ENCODE measurements around the gene MAIP1.

The MAIP1 gene

DNA sequence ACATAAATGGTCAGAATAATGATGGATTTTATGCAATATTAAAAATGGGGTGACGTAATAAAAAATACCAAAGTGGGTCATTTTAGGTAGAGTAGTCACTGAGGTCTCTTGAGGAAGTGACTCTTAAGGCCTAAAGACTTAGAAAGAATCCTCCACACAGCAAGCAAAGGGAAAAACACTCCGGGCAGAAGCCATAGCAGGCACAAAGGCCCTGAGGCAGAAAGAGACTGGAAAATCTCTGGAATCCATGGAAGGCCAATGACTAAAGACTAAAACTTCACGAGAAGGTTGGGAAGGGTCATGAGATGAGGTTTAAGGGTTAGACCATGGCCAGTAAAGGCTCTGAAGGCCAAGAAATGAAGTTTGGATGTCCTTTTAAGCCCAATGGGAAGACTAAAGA is 36.9 kb downstream of the MAIP1 start:
- no peak for DNase-seq

DNA sequence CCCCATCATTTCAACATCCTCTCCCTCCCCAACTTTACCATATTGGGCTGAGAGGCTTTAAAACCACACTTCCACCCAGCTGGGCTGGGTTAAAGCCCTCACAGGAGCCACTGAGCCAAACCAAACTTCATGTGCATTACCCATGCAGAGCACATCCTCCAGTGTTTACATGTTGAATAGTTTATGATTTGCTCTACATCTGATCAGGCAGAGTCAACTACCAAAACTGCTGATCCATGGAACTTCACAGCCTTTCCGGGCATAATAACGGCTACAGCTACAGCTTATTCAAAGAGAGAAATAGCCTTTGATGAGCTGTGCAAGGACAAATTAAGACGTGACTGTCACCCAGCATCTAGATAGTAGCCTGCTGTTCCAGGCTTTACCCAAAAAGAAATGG is 39.0 kb downstream of the MAIP1 start:
- DNase-seq: no peak

DNA sequence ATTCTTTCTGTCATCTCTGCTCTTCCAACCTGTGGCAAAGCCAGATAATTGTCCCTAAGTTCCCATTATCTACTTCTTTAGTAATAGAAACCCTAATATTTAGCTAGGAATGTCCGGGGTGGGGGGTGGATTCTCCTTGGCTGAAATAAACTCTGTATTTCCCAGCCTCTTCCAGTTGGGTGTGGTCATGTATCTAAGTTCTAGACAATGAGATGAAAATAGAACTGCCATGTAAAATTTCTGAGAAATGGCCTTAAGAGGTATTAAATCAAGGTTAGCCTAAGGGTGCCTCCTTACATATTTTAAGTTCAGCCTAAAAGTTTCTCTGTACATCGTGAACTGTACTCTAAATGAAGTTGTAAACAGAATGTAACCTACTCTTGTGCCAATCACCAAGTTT is 39.5 kb downstream of the MAIP1 start:
- DNase-seq: no peak

DNA sequence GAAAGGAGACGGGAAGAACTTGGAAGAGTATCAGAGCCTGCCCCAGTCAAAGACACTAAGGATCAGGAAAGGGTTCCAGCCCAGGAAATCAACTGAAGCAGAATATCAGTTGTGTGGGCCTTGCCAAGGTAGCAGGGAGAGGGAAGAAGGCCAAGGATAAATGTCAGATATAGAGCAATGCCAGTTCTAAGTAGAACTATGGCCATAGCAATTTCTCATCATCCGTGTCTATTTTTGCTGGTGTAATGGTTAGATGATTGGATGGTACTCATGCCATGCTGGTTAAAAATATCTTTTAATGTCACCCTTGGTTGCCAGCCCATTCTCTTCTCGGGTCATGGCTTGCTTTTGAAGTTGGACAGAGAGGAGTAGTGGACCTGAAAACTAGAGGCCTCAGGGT is 41.9 kb downstream of the MAIP1 start:
- DNase-seq: no peak

DNA sequence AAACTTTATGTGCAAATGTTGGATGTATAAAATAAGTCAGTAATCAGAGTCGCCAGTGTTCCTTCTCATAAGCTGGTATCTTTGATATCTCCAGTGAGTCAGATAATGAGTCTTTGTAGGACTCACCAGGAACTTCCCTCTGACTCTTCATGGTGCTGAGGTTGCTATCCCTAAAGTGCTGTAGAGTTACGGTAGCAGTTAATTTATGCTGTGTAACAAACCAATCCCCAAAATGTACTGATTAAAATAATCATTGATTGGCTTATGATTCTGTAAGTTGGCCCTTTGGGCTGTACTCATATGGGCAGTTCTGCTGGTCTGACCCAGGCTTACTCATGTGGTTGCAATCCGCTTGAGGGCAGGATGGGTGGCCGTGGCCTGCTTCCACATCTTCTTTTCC is 43.8 kb downstream of the MAIP1 start:
- DNase-seq: no peak

DNA sequence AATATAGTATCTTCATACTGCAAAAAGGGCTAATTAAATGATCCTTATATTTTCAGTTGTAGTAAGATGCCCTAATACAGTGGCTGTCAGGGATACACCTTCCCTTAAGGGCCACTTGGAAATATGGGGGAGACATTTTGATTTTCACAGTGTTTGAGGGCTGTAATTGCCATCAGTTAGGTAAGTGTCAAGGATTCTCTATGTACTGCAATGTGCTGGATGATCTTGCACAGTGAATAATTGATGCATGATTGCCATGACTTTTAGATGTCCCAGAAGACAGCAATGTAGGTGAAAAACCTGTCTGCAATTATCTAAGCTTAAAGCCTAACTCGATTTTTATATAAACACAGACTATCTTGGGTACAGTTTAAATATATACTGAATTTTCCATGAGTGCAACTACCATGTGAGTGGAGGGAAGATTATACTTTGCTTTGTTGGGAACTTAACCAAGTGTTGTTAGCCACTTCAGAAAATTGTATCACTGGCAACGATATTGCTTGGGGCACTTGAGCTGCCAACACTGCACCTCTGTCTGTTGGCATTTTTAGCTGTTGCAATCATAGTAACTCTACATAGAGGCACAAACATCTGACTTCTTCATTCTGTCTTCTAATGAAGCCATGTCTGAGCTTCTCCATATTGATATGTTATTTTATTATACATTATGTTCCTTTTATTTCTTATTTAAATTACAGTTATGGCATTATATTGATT is 45.2 kb downstream of the MAIP1 start:
- DNase-seq: no peak

DNA sequence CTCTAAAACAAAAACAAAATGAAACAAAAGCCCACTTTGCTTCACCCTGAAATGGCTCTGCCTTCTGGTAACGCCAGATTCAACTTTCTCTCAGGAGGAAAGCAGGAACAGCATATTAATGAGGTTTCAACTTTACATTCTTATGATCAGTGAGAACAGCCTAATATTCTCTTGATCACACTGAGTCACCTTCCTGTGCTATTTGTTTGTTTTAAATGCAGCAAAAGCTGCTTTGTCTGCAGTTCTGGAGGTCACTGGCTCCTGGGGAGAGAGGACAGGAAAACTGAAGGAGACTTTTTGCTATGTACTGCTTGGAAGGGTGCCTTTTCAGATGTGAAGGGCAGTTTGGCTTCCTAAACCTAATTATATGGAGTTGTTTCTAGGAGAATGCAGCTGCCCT is 48.1 kb downstream of the MAIP1 start:
- DNase-seq: no peak

DNA sequence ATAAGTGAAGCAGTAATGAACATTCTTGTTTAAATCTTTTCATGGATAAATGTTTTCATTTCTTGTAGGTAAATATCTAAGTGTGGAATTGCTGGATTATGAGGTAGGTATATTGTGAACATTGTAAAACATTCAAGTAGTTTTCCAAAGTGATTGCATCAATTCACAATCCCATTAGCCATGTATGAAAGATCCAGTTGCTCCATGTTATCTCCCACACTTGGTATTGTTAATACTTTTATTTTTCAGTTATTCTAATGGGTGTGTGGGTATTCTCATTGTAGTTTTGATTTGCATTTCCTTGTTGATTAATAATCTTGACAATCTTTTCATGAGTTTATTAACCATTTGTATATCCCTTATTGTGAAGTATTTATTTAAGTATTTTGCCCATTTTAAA is 50.3 kb downstream of the MAIP1 start:
- no peak for DNase-seq

DNA sequence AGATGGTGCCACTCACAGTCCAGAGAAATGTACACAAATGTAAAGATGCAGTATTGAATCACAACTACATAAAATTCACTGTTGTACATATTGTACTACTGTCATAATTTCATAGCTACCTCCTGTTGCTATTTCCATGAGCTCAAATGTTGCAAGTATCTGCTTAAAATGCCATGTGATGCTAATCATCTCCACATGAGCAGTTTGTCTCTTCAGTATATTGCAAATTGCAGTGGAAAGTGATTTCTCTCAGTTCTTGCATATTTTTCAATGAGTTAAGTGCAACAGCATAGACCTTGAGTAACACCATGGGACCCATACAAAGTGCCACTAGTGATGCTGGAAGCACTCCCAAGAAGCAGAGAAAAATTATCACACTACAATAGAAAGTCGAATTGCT is 51.9 kb downstream of the MAIP1 start:
- no peak for DNase-seq

DNA sequence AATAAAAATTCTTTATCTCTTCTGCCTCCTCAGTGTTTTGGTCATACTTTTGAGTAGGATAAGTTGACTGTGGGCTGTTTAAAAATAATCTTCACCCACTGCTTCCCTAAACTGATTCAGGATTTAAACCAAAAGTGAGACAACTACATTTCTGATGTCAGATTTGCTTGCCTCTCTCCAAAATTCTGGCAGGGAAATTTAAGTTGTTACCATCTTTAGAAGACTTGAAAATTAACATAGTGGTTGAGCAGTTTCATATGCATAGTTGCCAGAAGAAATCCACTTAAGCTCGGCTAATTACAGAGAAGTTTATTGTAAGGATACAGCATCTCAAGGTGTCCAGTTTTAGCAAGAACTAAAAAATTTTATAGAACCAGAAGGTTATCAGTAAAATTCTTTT is 57.0 kb downstream of the MAIP1 start:
- DNase-seq: no peak
